ENCODE data around the gene NTF3.

Gene NTF3

GRCh38 chr12:5452569-5452968 lies 20.7 kb downstream of the NTF3 start:
- DNase-seq = no peak
- in situ Hi-C loops (cut with HindIII; ENCODE audit: low pct_ligation_motif_present, low pct_unique_long_range_greater_than_20kb, low sequenced_read_pairs) = no loop called here

GRCh38 chr12:5453466-5453865 lies 21.6 kb downstream of the NTF3 start:
- in situ Hi-C loops (cut with HindIII; ENCODE audit: low pct_ligation_motif_present, low pct_unique_long_range_greater_than_20kb, low sequenced_read_pairs) = no loop called here
- DNase-seq = no peak

- in situ Hi-C loops (cut with HindIII; ENCODE audit: low pct_ligation_motif_present, low pct_unique_long_range_greater_than_20kb, low sequenced_read_pairs) = no loop called here
- no peak for DNase-seq
Observed at GRCh38 chr12:5455045-5455444, 23.1 kb downstream of the NTF3 start.

- no peak for DNase-seq
- in situ Hi-C loops (cut with HindIII; ENCODE audit: low pct_ligation_motif_present, low pct_unique_long_range_greater_than_20kb, low sequenced_read_pairs) = no loop called here
Observed at GRCh38 chr12:5456030-5456429, 24.1 kb downstream of the NTF3 start.

DNA sequence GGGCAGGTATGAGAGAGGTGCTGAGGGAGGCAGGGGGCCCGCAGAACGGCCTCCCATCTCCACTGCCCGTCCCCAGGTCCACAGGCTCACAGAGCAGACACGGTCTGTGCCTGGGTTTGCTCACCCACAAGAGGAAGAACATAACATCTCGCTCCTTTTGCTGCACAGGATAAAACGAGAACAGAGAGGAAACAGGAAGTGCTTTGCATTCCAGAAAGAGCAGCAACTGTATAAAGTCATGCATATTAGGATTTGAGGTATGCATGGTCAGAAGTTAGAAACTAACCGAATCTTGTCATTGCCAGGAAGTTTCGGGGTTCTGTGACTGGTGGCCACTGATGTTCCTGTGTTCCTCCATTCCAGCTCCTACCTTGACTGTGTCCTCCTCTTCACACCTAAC lies 25.0 kb downstream of the NTF3 start:
- in situ Hi-C loops (cut with HindIII; ENCODE audit: low pct_ligation_motif_present, low pct_unique_long_range_greater_than_20kb, low sequenced_read_pairs) = no loop called here
- DNase-seq = peak; percentile 88

DNA sequence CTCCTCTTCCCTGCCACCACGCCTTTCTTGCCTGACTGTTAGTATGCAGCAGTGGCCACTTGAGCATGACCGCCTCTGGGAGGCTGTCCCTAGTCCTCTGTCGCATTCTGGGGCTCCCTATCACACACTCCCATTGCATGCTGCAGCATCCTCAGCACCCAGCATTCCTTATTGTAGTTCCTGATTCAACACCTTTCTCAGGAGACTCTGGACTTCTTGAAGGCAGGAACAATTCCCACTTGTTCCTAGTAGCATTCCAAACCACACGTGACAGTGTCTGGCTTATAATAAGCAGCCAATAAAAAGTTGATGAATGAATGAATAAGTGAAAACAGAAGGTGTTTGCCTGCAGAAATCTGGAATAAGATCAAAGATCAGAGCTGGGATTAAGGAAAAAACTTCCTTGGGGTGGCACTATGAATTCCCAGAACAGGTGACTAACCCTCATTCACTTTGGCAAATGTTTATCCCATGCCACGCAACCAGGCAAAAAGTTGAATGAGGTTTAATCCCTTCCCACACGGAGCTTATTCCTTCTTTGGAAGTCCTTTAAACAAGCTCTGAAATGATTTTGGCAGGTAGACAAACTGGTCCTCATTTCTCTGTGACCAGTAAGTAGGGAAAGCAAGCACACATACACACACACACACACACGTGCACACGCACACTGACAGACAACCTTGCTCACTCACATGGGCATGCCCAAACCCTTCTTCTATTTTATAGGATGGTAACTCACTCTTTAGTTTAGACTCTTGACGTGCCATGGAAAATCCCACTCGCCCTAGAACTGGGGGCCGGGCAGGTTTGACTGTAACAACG lies 26.5 kb downstream of the NTF3 start:
- no peak for DNase-seq
- in situ Hi-C loops (cut with HindIII; ENCODE audit: low pct_ligation_motif_present, low pct_unique_long_range_greater_than_20kb, low sequenced_read_pairs) = no loop called here

DNA sequence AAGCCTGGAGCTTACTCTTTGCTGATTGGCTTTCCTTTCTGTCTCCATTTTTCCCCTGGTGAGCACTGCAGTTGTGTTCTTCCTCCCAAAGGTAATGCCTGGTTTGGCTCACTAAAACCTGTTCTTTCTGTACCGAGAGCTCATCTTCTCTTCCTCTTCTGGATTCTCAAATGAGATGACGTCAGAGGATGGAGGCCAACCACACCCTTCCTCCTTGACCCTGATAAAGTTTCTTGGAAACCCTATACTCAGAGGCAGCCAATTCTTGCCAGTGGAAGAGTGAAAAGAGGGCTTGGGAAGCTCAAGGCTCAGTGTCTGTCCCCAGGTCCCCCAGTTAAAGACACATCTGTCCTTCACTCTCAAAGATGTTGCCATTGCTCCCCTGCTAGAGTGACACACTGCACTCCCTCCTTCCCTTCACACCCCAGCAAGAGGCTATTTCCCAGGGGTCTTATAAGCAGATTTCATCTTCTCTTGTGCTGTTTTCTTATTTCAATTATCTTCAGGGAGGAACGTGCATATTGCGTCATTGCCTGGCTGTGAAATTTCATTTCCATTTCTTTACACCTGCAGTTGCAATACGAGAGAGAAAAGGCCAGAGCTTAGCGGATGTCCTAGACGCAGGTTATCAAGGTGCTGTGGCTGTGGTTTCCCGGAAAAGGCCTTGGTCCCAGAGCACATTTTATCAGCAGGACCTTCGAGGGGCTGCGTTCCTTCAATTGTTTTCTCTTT lies 27.3 kb downstream of the NTF3 start:
- DNase-seq = no peak
- in situ Hi-C loops (cut with HindIII; ENCODE audit: low pct_ligation_motif_present, low pct_unique_long_range_greater_than_20kb, low sequenced_read_pairs) = no loop called here

DNA sequence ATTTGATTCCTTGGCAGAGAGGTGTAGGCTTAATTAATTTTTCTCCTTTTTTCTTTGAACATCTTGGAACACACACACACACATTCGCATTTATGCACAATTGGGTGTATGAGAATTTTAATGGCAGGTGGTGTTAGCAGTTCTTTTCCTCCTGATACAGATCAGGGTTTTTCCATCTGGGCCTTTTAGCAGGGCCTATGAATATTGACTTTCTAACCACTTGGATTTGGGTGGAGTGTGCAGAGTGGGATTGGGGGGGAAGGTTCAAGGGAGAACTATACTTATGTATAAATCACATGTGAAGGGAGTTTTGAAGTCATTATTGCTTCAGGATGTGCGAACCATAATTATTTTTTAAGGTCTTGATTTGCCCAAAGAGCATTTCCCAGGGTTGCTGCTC lies 28.9 kb downstream of the NTF3 start:
- in situ Hi-C loops (cut with HindIII; ENCODE audit: low pct_ligation_motif_present, low pct_unique_long_range_greater_than_20kb, low sequenced_read_pairs) = no loop called here

DNA sequence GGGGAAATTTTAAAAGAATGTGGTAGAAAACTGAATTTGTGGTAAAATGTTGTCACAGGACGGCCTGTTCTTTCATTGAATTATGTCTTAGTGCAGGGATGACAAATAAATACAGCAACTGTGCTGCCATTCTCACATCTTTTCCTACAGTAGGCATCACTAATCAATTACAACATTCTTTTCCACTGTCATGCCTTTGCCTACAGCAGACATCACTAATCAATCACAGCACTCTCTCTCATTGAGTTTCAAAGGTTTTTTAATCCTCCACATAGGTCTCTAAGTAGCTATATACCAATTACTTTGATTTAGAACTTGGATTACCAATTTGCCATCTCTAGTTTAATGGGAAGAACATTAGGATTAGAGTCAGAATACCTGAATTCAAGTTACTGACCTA lies 30.1 kb downstream of the NTF3 start:
- in situ Hi-C loops (cut with HindIII; ENCODE audit: low pct_ligation_motif_present, low pct_unique_long_range_greater_than_20kb, low sequenced_read_pairs) = no loop called here
- DNase-seq = no peak

More for the DNA sequence above, 28.9 kb downstream of the NTF3 start:
- no peak for DNase-seq

- in situ Hi-C loops (cut with HindIII; ENCODE audit: low pct_ligation_motif_present, low pct_unique_long_range_greater_than_20kb, low sequenced_read_pairs) = no loop called here
- DNase-seq = no peak
Observed at GRCh38 chr12:5464096-5464495, 32.2 kb downstream of the NTF3 start.

DNA sequence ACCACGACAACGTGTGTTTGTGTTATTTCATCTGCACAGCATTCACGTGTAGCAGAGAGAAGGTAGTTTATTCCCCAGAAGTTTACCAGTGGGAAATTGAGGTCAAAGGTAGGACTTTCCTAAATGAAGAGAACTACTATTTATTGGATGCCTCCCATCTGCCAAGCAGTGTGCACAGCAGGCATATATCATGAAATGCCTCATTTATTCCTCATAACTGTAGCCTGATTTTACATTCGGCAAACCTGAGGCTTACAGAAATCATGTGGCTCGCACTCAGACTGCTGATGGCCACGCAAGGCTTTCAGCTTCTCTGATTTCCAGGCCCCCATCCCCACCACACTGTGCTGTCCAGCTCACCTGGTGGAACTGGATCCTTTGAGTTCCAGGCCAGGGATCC lies 33.5 kb downstream of the NTF3 start:
- DNase-seq = no peak
- in situ Hi-C loops (cut with HindIII; ENCODE audit: low pct_ligation_motif_present, low pct_unique_long_range_greater_than_20kb, low sequenced_read_pairs) = no loop called here

DNA sequence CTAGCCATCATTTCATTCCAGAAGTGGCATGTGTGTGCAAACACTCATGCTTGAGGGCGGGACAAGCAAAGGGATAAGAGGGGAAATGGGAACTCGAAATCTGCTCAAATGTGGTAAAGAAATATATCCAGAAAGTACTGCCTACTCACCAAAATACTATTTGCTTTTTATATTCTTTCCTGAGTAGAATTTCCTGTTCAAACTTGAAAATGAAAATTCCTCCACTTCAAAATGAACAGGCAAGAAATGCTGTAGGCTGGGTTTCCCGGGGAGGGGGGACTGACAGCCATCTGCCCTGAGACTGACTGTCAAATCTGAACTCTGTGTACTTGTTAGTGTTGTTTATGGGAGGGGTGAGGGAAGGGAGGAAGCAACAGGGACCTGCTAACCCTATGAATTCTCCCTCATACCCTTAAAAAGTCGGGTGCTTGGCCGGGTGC lies 34.6 kb downstream of the NTF3 start:
- DNase-seq = no peak
- in situ Hi-C loops (cut with HindIII; ENCODE audit: low pct_ligation_motif_present, low pct_unique_long_range_greater_than_20kb, low sequenced_read_pairs) = no loop called here

GRCh38 chr12:5467931-5468330 lies 36.0 kb downstream of the NTF3 start:
- DNase-seq = no peak
- in situ Hi-C loops (cut with HindIII; ENCODE audit: low pct_ligation_motif_present, low pct_unique_long_range_greater_than_20kb, low sequenced_read_pairs) = no loop called here

DNA sequence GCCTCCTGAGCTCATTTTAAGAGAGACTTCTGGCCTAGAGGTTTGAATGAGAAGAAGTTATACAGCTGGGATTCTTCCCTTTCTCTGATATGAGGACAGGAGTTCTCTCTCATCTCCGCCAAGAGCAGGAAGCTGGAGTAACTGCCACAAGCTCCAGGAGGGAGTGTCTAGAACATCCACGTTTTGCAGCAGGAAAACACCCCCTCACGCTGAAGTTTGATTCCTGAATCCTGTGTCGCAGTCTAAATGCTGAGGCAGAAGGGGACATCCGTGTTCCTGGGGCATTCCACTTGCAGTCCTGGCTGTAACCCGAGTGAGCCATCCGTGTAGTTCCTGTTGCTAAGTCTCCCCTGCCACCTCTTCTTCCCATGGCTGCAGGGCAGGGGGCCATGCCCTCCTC lies 38.3 kb downstream of the NTF3 start:
- no peak for DNase-seq
- in situ Hi-C loops (cut with HindIII; ENCODE audit: low pct_ligation_motif_present, low pct_unique_long_range_greater_than_20kb, low sequenced_read_pairs) = no loop called here

DNA sequence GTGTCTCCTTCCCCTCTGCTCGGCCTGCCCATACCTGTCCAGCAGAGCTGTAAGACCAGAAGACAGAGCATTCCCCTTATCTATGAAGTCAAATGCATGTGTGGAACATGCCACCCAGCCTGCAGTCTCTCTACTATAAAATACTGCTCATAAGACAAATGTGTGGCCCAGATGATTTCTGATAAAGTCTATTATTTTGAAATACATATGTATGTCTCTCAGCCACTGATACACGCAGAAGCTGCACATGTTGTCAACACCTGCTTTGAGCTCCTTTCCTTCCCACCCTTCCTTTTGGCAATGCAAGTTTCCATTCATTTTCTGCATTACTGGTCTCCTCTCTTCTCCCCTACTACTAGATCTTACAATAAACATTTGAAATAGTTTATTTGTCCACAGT lies 38.8 kb downstream of the NTF3 start:
- in situ Hi-C loops (cut with HindIII; ENCODE audit: low pct_ligation_motif_present, low pct_unique_long_range_greater_than_20kb, low sequenced_read_pairs) = no loop called here
- no peak for DNase-seq

GRCh38 chr12:5473076-5473782 lies 41.3 kb downstream of the NTF3 start:
- no peak for DNase-seq
- in situ Hi-C loops (cut with HindIII; ENCODE audit: low pct_ligation_motif_present, low pct_unique_long_range_greater_than_20kb, low sequenced_read_pairs) = no loop called here

GRCh38 chr12:5473783-5474116 lies 41.8 kb downstream of the NTF3 start:
- DNase-seq = no peak
- in situ Hi-C loops (cut with HindIII; ENCODE audit: low pct_ligation_motif_present, low pct_unique_long_range_greater_than_20kb, low sequenced_read_pairs) = no loop called here

DNA sequence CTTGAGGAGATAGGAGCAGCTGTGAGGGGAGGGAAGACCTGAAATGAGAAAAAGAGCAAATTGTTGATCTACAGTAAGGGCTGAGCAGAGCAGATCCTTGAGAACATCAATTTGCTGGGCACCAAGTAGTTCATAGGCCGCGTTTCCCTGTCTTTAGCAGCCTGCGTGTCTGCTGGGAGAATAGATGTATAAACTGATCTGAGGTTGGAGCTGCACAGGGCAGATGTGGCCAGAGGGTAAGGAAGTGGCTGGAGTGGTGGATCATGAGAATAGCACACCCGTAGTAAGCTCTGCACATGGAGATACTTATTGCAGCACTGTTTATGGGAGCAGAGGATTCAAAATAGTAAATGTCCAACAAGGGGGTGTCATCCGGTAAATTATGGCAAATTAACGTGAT lies 44.4 kb downstream of the NTF3 start:
- in situ Hi-C loops (cut with HindIII; ENCODE audit: low pct_ligation_motif_present, low pct_unique_long_range_greater_than_20kb, low sequenced_read_pairs) = no loop called here
- DNase-seq = no peak

DNA sequence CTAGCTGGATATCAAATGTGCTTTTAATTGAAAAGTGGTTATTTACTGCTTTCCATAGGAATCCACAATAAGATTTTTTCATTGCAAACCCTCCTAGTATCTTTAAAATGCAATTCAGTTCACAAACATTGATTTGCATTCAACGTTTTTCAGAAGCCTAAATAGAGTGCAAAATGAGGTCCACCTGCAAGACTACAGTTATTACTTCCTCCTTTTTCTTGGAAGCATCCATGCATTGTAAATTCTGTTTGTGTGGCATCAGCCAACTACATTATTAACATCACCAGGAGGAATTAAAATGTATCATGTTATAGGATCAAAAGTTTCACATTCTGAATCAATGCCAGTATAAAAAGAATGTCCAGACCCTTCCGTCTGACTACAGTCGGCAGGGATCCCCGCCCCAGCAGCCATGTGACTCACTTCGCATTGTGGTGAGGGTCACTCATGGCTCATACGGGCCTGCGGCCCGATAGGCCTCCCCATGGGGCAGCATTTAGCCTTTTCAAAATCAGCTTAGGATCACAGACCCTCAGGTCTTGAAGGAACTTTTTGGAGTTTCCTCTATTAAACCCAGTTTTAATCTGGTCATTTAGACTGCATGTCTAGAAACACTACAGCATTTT lies 46.3 kb downstream of the NTF3 start:
- in situ Hi-C loops (cut with HindIII; ENCODE audit: low pct_ligation_motif_present, low pct_unique_long_range_greater_than_20kb, low sequenced_read_pairs) = no loop called here
- no peak for DNase-seq

All from ACHN (cell line).